ENCODE data around the gene FREM3.

DNA sequence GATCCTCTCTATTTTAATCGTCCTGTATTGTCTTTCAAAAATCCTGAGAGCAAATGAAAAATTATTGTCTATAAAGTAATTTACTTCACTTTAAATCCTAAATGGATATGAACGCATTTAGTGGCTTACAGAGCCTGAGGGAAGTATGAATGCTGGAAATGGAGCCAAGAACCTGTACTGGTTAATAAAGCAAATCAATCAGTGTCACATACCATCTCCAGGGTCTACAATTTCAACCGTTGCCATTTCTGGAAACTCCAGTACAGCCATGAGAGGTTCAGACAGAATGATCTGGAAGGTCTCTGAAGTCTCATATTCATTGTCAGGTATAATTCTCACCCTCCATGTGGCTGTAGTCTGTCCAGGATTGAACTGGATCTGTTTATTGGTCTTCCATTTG, 76.6 kb downstream of the FREM3 start:
- TF ChIP-seq, protein P1, sequence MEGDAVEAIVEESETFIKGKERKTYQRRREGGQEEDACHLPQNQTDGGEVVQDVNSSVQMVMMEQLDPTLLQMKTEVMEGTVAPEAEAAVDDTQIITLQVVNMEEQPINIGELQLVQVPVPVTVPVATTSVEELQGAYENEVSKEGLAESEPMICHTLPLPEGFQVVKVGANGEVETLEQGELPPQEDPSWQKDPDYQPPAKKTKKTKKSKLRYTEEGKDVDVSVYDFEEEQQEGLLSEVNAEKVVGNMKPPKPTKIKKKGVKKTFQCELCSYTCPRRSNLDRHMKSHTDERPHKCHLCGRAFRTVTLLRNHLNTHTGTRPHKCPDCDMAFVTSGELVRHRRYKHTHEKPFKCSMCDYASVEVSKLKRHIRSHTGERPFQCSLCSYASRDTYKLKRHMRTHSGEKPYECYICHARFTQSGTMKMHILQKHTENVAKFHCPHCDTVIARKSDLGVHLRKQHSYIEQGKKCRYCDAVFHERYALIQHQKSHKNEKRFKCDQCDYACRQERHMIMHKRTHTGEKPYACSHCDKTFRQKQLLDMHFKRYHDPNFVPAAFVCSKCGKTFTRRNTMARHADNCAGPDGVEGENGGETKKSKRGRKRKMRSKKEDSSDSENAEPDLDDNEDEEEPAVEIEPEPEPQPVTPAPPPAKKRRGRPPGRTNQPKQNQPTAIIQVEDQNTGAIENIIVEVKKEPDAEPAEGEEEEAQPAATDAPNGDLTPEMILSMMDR (IDR thresholded peaks at IDR 0.05), result no peak
- TF ChIP-seq POLR2A (IDR thresholded peaks at IDR 0.05) (no peak), POLR2AphosphoS5 (IDR thresholded peaks at IDR 0.05) (no peak)

All from transverse colon (tissue), 4 donors.